PFSK-1 (cell line): ENCODE measurements around the gene SMOC2.

ENCODE experiments used
- FOXP2 ChIP-seq: optimal IDR thresholded peaks from 2 replicates; pipeline ENCODE3; 2011; ENCODE audit warnings: borderline replicate concordance, control low read depth, inconsistent platforms; ENCODE audit not compliant: insufficient read depth; ENCODE audit errors: extremely low read length, extremely low read depth
- POLR2AphosphoS5 ChIP-seq: IDR thresholded peaks from 2 replicates; pipeline ENCODE4 v1.6.1; 2012; ENCODE audit warnings: low read depth, mild to moderate bottlenecking, control low read depth, low read length, moderate library complexity
- SIN3A ChIP-seq: IDR thresholded peaks from 2 replicates; pipeline ENCODE4 v1.6.1; 2012; ENCODE audit warnings: mild to moderate bottlenecking, low read length, moderate library complexity, borderline replicate concordance; ENCODE audit not compliant: insufficient read depth
- TAF1 ChIP-seq: IDR thresholded peaks from 2 replicates; pipeline ENCODE4 v1.6.1; 2012; ENCODE audit warnings: low read length, control low read depth, borderline replicate concordance; ENCODE audit not compliant: insufficient read depth
- TF ChIP-seq, protein P1 (sequence below), 2 experiments: IDR thresholded peaks; 2 replicates each; pipeline versions ENCODE4 v1.6.1 to v1.8.0; 2011 to 2012; ENCODE audit warnings: low read depth in 2 of 2, low read length in 2 of 2, control low read depth in 1 of 2, inconsistent platforms in 1 of 2, mild to moderate bottlenecking in 1 of 2, moderate library complexity in 1 of 2; ENCODE audit not compliant: insufficient read depth in 1 of 2

DNA sequence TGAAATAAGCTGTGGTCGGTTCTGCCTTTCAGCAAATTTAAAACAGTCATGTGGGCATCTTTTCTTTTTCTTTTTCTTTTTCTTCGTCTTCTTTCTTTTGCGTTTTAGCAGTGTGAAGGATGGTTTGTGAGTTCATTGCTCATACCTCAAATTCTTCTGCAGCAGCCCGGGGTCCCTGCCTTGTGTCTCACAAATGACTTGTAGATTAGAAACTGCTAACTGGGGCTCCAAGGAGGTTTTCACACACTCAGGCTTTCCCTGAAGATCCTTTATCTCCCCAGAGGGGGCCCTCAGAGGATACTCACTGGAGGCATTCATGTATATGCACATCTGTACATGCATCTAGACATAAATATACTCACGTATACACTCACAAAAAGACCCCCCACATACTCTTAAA lies 1.7 kb downstream of the SMOC2 start:
- TF ChIP-seq SIN3A (no peak), POLR2AphosphoS5 (no peak), TAF1 (no peak), FOXP2 (no peak)
- TF ChIP-seq, protein P1, sequence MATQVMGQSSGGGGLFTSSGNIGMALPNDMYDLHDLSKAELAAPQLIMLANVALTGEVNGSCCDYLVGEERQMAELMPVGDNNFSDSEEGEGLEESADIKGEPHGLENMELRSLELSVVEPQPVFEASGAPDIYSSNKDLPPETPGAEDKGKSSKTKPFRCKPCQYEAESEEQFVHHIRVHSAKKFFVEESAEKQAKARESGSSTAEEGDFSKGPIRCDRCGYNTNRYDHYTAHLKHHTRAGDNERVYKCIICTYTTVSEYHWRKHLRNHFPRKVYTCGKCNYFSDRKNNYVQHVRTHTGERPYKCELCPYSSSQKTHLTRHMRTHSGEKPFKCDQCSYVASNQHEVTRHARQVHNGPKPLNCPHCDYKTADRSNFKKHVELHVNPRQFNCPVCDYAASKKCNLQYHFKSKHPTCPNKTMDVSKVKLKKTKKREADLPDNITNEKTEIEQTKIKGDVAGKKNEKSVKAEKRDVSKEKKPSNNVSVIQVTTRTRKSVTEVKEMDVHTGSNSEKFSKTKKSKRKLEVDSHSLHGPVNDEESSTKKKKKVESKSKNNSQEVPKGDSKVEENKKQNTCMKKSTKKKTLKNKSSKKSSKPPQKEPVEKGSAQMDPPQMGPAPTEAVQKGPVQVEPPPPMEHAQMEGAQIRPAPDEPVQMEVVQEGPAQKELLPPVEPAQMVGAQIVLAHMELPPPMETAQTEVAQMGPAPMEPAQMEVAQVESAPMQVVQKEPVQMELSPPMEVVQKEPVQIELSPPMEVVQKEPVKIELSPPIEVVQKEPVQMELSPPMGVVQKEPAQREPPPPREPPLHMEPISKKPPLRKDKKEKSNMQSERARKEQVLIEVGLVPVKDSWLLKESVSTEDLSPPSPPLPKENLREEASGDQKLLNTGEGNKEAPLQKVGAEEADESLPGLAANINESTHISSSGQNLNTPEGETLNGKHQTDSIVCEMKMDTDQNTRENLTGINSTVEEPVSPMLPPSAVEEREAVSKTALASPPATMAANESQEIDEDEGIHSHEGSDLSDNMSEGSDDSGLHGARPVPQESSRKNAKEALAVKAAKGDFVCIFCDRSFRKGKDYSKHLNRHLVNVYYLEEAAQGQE (IDR thresholded peaks at IDR 0.05; ENCODE audit: insufficient read depth in 1 of 2, low read depth in 2 of 2, low read length in 2 of 2): no peak
